Urothelium cell line (cell line): ENCODE data around the gene EXOC7.
"Not testable (repeated sequence)": the region's sequence is repeated elsewhere in the genome, so short reads cannot be mapped to it uniquely, and the experiment has no call there.

ENCODE experiments used
- DNase-seq: peaks from one replicate; pipeline ENCODE4 v3.0.0; 2011; ENCODE audit warnings: low spot score, mixed read lengths
- FAIRE-seq: peaks from 2 replicates; lab custom pipeline; 2011; peaks lifted over from hg19 to GRCh38; lab: Jason Lieb, UNC

EXOC7 gene

GRCh38 chr17:76048711-76049110 is 54.9 kb downstream of the EXOC7 start:
- DNase-seq (peak; percentile 71), FAIRE-seq (peak; percentile 63)

GRCh38 chr17:76048025-76048605 is 55.5 kb downstream of the EXOC7 start:
- no peak for FAIRE-seq
- DNase-seq = peak; percentile 22

- DNase-seq (no peak), FAIRE-seq (no peak)
These were observed 57.5 kb downstream of the EXOC7 start for GRCh38 chr17:76046064-76046463.

DNA sequence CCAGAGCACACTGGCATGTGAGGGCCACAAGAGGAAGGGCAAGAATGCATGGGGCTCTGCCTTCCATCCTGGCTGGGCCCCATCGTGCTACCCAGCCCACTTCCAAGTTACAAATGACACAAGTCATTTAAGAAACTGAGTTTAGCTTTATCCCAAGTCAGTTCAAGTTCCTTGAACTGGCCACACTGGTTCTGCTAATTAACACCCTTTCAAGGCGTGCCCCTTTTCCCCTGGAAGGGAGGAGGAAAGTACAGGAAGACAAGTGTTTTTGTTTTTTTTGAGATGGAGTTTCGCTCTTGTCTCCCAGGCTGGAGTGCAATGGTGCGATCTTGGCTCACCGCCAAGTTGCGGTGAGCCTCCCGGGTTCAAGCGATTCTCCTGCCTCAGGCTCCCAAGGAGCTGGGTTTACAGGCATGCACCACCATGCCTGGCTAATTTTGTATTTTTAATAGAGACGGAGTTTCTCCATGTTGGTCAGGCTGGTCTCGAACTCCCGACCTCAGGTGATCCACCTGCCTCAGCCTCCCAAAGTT is 59.0 kb downstream of the EXOC7 start:
- FAIRE-seq = peak; percentile 40
- not testable (repeated sequence) for DNase-seq

- FAIRE-seq = not testable (repeated sequence)
These were observed 60.7 kb downstream of the EXOC7 start for GRCh38 chr17:76042868-76043267.

DNA sequence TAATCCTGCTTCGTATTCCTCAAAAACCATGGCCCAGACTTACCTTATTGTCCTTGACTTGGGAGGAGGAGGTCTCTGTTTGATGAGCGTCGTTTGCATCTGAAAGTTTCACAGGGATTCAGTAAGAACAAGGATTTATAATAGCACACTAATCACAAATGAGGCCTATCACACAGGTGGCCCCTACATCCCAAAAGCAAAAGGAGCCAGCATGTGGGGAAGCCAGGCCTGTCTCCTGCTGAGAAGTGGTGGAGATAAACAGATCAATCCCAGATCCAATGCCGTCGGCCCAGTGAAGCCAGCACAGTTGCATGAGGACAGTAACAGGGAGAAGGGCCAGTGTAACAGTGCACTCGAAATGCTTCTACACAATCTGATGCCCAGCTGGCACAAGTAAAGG is 63.2 kb downstream of the EXOC7 start:
- DNase-seq (no peak), FAIRE-seq (no peak)

More at GRCh38 chr17:76042868-76043267, 60.7 kb downstream of the EXOC7 start:
- not testable (repeated sequence) for DNase-seq

DNA sequence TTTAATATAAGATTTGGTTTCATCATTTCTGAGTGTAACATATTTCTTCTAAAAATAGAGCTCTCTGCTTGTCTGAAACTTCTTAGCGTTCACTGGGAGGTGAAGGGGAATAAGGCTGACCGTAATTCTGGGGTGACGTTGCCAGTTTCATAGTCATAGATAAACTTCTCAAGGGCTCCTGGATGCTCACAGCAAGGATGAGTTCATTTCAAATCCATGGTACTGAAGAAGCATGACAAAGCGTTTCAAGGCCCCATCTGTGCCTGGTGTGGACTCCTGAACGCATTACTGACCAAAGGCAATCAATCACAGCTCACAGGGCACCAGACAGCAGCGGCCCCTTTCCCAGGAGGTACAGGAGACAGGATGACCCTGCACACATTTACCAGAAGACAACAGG is 64.5 kb downstream of the EXOC7 start:
- FAIRE-seq (peak; percentile 77), DNase-seq (no peak)

DNA sequence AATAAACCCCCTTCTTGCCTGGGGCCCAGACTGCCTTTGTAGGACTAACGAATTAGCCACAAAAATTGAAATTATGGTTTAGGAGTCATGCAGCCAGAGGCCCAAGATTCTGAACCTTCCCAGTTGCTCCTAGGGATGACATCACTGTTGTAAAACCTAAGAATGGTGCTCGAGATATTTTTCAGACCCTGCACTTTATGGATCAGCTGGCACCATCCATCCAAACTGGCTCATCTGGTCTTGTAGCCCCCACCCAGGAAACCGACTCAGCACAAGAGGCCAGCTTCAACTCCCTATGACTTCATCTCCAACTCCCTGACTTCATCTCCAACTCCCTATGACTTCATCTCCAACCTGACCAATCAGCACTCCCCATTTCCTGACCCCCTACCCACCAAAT is 65.5 kb downstream of the EXOC7 start:
- FAIRE-seq = no peak
- DNase-seq = no peak

DNA sequence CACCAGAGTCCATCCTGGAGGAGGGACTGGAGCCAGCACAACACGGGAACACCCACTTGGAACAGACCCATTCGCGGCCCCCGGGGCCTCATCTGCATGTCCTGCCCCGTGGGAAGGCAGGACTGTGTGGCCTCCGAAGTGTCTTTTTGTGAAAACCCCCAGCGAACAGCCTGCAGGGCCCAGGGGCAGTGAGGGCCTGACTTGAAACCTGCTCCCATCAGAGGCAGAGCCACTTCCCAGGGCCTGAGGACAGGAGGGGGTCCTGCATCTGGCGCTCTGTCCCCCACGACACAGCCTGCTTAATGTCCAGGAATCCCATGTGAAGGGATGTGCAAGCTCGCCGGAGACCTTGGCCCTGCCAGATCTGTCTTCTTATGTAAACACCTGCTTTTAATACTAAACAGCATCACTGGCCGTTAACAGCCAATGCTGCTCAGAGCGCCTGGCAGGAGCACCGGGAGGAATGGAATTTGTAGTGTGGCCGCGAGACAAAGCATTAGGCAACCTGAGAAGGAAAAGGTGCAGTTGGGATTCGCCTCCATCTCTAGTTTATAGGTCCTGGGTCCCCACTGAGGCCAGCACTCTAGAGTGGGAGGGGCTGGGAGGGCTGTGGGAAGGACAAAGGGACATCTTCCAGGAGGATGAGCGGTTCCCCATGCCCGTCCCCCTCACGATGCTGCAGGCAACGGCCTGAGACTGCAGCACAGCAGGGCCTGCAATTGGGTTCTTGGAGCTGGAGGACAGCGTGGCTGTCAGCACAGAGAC is 66.9 kb downstream of the EXOC7 start:
- FAIRE-seq = peak; percentile 32
- no peak for DNase-seq

GRCh38 chr17:76034428-76035350 is 68.9 kb downstream of the EXOC7 start:
- DNase-seq = no peak
- FAIRE-seq = peak; percentile 27

- no peak for FAIRE-seq
- no peak for DNase-seq
These were observed 70.4 kb downstream of the EXOC7 start for GRCh38 chr17:76033139-76033538.

DNA sequence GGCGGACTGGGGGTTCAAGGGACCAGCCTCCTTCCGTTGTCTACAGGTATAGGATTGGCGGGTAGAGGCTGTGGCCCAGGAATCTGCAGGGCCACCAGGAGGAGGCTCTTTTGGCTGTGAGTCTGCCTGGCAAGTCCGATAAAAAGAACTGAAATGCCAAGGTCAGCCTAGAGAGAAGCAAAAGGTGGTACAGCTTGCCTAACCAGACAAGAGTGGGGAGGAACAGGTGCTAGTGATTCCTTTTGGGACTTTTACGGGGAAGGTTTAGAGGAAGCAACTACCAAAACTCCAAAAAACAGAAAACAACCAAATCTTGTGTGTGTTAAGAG is 70.8 kb downstream of the EXOC7 start:
- FAIRE-seq = no peak
- DNase-seq = no peak

DNA sequence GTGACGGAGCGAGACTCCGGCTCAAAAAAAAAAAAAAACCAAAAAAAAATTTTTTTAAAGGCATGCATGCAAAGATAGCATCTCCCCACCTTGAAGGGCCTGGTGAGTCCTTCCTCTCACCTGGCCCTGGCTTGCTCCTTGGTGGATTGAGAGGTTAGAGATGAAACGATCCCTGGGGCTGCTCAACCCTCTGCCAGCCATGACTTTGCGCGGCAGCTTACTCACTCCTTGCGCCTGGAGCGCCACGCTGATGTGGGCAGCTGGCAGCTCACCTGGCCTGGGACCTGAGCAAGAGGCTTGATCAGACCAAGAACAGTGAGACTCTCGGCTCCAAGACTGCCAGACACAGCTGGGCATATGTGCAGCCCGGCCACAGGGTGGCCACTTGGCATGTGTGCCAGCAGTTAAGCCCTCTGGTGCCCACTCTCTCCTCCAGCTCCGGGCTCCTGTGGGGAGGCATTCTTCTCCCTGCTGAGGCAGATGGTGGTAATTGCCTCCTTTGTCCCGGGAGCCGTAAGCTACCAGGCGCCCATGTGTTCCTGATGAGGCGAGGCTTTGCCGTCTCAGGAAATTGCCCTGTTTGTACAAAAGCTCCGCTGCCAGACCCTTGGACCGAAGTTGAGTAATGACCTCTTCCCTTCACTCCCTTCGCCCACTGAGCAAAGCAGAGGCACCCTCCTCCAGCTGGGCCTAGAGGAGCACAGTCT is 71.4 kb downstream of the EXOC7 start:
- peak; percentile 17 for FAIRE-seq
- no peak for DNase-seq
